Fibroblast of lung (primary cell): ENCODE results near the gene RNF25.

ENCODE experiments used
- CTCF ChIP-seq, 2 donors: IDR thresholded peaks in 1 of 2; conservative IDR thresholded peaks in 1 of 2; 1 replicate in 1 of 2; 2 replicates in 1 of 2; pipeline ENCODE4 v1.5.1; 2011 to 2012; ENCODE audit warnings: low read length in 2 of 2, control low read depth in 1 of 2, inconsistent platforms in 1 of 2, low read depth in 1 of 2, mild to moderate bottlenecking in 1 of 2
- EZH2 ChIP-seq: IDR thresholded peaks from 2 replicates; pipeline ENCODE4 v1.5.1; 2012; ENCODE audit warnings: low read length, control low read depth, mild to moderate bottlenecking; ENCODE audit errors: missing control alignments

GRCh38 chr2:218662377-218662776, 9.4 kb downstream of the RNF25 start:
- TF ChIP-seq CTCF (conservative IDR thresholded peaks at IDR 0.05 in 1 of 2, IDR thresholded peaks at IDR 0.05 in 1 of 2; ENCODE audit: low read depth in 1 of 2, low read length in 2 of 2) (no peak), EZH2 (no peak)
